Measurements from ENCODE around the gene CCDC68. TPM values are rescaled to one million over a fixed set of nuclear protein-coding genes. Genes with fewer than 3 reads are reported as not detected.

Gene CCDC68
- total and polyA plus RNA-seq, 2 experiments from 2014 or later = 0.04 to 1.3 TPM

DNA sequence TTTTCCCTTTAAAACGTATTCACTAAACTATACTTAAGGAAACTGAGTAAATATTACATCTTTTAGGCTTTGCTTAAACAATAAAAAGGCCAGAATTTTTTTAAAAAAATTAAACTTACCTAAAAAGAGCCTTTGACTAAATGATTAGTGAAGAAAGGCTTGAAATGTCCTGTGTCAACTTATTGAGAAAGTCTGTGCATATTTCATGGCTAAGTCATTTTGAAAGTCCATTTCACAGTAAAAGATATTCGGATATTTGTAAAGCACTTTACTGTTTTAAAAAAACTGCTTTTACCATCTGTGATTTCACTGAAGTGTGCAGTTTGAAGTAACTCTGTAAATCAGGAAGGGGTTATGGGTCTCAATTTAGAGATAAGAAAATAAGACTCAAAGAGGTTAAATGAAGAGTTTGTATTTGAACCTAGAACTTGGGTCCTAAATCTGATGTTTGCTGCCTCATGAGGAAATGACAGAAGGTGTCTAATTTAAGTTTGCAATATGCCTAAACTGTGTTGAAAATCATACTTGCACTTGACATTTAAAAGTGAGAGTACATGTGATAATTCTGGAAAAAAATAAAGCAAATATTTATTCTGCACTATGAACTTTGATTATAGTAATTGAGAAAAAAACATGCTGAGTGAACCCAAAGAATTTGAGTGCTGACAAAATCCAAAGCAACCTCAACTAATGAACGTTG lies 80.5 kb downstream of the CCDC68 start:
- Histone ChIP-seq H3K36me3 (no peaks in the 10 kb centered on the region), H3K4me1 (ENCODE audit: low read depth) (no peaks in the 10 kb centered on the region), H3K27me3 (no peaks in the 10 kb centered on the region), H3K9me3 (ENCODE audit: low read depth) (no peaks in the 10 kb centered on the region), H3K4me3 (no peak overlapping the region), H3K27ac (no peak overlapping the region)
- no peak for DNase-seq (ENCODE audit: low read depth in 1 of 2, low spot score in 1 of 2)
- TF ChIP-seq, protein P1, sequence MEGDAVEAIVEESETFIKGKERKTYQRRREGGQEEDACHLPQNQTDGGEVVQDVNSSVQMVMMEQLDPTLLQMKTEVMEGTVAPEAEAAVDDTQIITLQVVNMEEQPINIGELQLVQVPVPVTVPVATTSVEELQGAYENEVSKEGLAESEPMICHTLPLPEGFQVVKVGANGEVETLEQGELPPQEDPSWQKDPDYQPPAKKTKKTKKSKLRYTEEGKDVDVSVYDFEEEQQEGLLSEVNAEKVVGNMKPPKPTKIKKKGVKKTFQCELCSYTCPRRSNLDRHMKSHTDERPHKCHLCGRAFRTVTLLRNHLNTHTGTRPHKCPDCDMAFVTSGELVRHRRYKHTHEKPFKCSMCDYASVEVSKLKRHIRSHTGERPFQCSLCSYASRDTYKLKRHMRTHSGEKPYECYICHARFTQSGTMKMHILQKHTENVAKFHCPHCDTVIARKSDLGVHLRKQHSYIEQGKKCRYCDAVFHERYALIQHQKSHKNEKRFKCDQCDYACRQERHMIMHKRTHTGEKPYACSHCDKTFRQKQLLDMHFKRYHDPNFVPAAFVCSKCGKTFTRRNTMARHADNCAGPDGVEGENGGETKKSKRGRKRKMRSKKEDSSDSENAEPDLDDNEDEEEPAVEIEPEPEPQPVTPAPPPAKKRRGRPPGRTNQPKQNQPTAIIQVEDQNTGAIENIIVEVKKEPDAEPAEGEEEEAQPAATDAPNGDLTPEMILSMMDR (IDR thresholded peaks at IDR 0.05; ENCODE audit: low read depth, low read length) = no peak

DNA sequence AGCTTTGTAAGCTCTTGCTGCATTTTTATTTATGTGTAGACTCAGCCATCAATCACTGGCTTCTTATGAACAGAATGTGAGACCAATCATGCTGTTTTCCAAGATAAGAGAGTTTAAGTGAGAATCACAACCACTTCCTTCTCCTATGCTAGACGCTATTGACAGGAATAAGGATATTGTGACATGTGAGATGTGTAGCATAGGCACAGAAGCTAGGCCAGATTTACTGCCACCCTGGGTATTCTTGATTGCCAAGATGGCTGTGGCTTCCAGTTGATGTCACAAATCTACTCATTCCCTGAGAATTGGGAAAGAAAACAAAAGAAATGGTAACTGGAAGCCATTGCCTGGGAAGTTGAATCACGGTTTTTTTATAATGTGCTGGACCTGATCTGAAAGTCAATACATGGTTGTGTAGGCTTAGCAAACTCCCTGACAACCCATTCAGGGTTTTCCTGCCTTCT lies 81.1 kb downstream of the CCDC68 start:
- H3K4me1 ChIP-seq (ENCODE audit: low read depth) = no peaks in the 10 kb centered on the region

DNA sequence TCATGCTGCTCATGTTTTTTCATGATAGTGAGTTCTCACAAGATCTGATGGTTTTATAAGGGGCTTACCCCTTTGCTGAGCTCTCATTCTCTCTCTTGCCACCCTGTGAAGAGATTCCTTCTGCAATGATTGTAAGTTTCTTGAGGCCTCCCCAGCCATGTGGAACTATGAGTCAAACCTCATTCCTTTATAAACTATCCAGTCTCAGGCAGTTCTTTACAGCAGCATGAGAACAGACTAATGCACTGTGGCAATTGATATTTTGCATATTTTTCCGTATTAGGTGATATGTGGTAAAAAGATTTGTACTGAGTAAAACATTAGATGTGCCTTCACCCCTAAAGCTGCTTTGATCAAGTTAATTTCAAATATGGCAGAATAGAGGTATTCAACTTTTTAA lies 82.2 kb downstream of the CCDC68 start:
- H3K4me1 ChIP-seq (ENCODE audit: low read depth) = no peaks in the 10 kb centered on the region
- H3K36me3 ChIP-seq = no peaks in the 10 kb centered on the region
- no peaks in the 10 kb centered on the region for H3K9me3 ChIP-seq (ENCODE audit: low read depth)
- no peak overlapping the region for H3K27ac ChIP-seq
- TF ChIP-seq, protein P1 (IDR thresholded peaks at IDR 0.05; ENCODE audit: low read depth, low read length) = no peak
- H3K4me3 ChIP-seq = no peak overlapping the region
- H3K27me3 ChIP-seq = no peaks in the 10 kb centered on the region
- DNase-seq (ENCODE audit: low read depth in 1 of 2, low spot score in 1 of 2) = no peak

More for the DNA sequence above, 81.1 kb downstream of the CCDC68 start:
- DNase-seq (ENCODE audit: low read depth in 1 of 2, low spot score in 1 of 2) = no peak
- no peaks in the 10 kb centered on the region for H3K9me3 ChIP-seq (ENCODE audit: low read depth)
- no peak overlapping the region for H3K4me3 ChIP-seq
- H3K36me3 ChIP-seq = no peaks in the 10 kb centered on the region
- no peaks in the 10 kb centered on the region for H3K27me3 ChIP-seq
- TF ChIP-seq, protein P1 (IDR thresholded peaks at IDR 0.05; ENCODE audit: low read depth, low read length) = no peak
- no peak overlapping the region for H3K27ac ChIP-seq

GRCh38 chr18:54875063-54875462 lies 84.2 kb downstream of the CCDC68 start:
- Histone ChIP-seq H3K36me3 (no peaks in the 10 kb centered on the region), H3K9me3 (ENCODE audit: low read depth) (no peaks in the 10 kb centered on the region)

DNA sequence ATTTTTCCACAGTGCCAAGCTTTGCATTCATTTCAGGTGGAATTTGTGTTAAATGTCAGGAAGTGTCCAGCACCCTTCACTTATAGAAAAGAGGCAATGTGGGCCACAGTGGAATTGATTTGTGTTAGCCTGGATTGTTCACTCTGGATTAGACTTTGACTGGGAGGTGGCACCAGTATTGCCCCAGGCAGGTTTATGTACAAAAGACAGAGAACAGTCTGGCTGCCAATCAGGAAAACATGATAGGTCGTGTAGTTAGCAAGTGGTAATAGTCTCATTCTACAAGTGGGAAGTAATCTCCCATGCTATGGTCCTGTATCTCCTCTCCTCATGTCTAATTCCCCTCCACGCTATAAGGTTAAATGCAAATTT lies 85.4 kb downstream of the CCDC68 start:
- Histone ChIP-seq H3K9me3 (ENCODE audit: low read depth) (no peaks in the 10 kb centered on the region), H3K4me3 (no peak overlapping the region), H3K36me3 (no peaks in the 10 kb centered on the region), H3K27me3 (no peaks in the 10 kb centered on the region), H3K27ac (no peak overlapping the region), H3K4me1 (ENCODE audit: low read depth) (no peaks in the 10 kb centered on the region)
- TF ChIP-seq, protein P1 (IDR thresholded peaks at IDR 0.05; ENCODE audit: low read depth, low read length) = no peak
- no peak for DNase-seq (ENCODE audit: low read depth in 1 of 2, low spot score in 1 of 2)

More at GRCh38 chr18:54875063-54875462, 84.2 kb downstream of the CCDC68 start:
- TF ChIP-seq, protein P1 (IDR thresholded peaks at IDR 0.05; ENCODE audit: low read depth, low read length) = no peak
- H3K27me3 ChIP-seq = no peaks in the 10 kb centered on the region
- no peak overlapping the region for H3K27ac ChIP-seq
- DNase-seq (ENCODE audit: low read depth in 1 of 2, low spot score in 1 of 2) = no peak
- no peak overlapping the region for H3K4me3 ChIP-seq
- no peaks in the 10 kb centered on the region for H3K4me1 ChIP-seq (ENCODE audit: low read depth)

Measured in cardiac muscle cell (in vitro differentiated cells and primary cell).